OCI-LY7 (cell line): ENCODE measurements around the gene DEPDC1B. TPM values are rescaled to one million over a fixed set of nuclear protein-coding genes. Genes with fewer than 3 reads are reported as not detected.

Experiments
- Bru-seq: library from RNA; stranded (reverse); fragments of 400-500 nt; gene quantifications from one replicate; lab custom pipeline; 2021; lab: Mats Ljungman, UMichigan
- BruChase-seq, 2 experiments: library from RNA; stranded (reverse); fragments of 400-500 nt; gene quantifications; one replicate each; lab custom pipeline; 2021; lab: Mats Ljungman, UMichigan
- BruUV-seq: library from RNA; stranded (reverse); fragments of 400-500 nt; replicated peaks from 2 replicates; lab custom pipeline; 2021; lab: Mats Ljungman, UMichigan
- CTCF ChIA-PET: fragments of 300-600 bp; sonication (Branson Sonifier 250); formaldehyde crosslinking; loops from one replicate; lab custom pipeline; 2022; ENCODE audit warnings: antibody characterized with exemption; ENCODE audit not compliant: unreplicated experiment; lab: Charles Lee
- POLR2A ChIA-PET: fragments of 300-600 bp; sonication (Branson Sonifier 250); formaldehyde crosslinking; loops from one replicate; lab custom pipeline; 2022; ENCODE audit warnings: antibody characterized with exemption; lab: Charles Lee
- DNase-seq: peaks from one replicate; pipeline ENCODE4 v3.0.0-alpha.2; 2015; ENCODE audit warnings: low spot score
- H2AFZ ChIP-seq: fragments of 200-600 bp; sonication (generic), shearing (Covaris generic); 2 replicates; pipeline ENCODE4 v1.6.1; 2014; ENCODE audit warnings: mild to moderate bottlenecking, antibody characterized with exemption, low read length, moderate library complexity
- H3K27ac ChIP-seq: fragments of 200-600 bp; sonication (generic); 2 replicates; pipeline ENCODE4 v1.5.1; 2014; ENCODE audit warnings: mixed run types, low read depth, mild to moderate bottlenecking, moderate library complexity, low read length, inconsistent platforms; ENCODE audit not compliant: poor library complexity, severe bottlenecking
- H3K36me3 ChIP-seq: fragments of 200-600 bp; sonication (generic); 2 replicates; pipeline ENCODE4 v1.6.1; 2014; ENCODE audit warnings: mild to moderate bottlenecking, antibody characterized with exemption, low read length, moderate library complexity, mixed read lengths; ENCODE audit not compliant: insufficient read depth
- H3K4me1 ChIP-seq: fragments of 200-600 bp; sonication (generic); 2 replicates; pipeline ENCODE4 v1.5.1; 2014; ENCODE audit warnings: mild to moderate bottlenecking, low read length; ENCODE audit not compliant: insufficient read depth, poor library complexity, severe bottlenecking
- H3K4me2 ChIP-seq: fragments of 200-600 bp; sonication (generic); 2 replicates; pipeline ENCODE4 v1.6.1; 2014; ENCODE audit warnings: mild to moderate bottlenecking, low read length
- H3K4me3 ChIP-seq: fragments of 200-600 bp; sonication (generic); 2 replicates; pipeline ENCODE4 v1.5.1; 2014; ENCODE audit warnings: mild to moderate bottlenecking, low read depth, low read length; ENCODE audit not compliant: poor library complexity, severe bottlenecking
- H3K79me2 ChIP-seq: fragments of 200-600 bp; sonication (generic); 2 replicates; pipeline ENCODE4 v1.6.1; 2016; ENCODE audit warnings: low read depth, mild to moderate bottlenecking, low read length, moderate library complexity, mixed read lengths; ENCODE audit not compliant: insufficient read depth
- H3K9me2 ChIP-seq: fragments of 200-600 bp; sonication (generic); 2 replicates; pipeline ENCODE4 v1.6.1; 2016; ENCODE audit warnings: mild to moderate bottlenecking, low read length, mixed read lengths; ENCODE audit not compliant: insufficient read depth
- H3K9me3 ChIP-seq: fragments of 200-600 bp; sonication (generic); 2 replicates; pipeline ENCODE4 v1.6.1; 2014; ENCODE audit warnings: mild to moderate bottlenecking, mixed run types, low read length, mixed read lengths
- H4K20me1 ChIP-seq: fragments of 200-600 bp; sonication (generic); 2 replicates; pipeline ENCODE4 v1.6.1; 2014; ENCODE audit warnings: mild to moderate bottlenecking, antibody characterized with exemption, low read length, moderate library complexity, mixed read lengths; ENCODE audit not compliant: insufficient read depth
- EZH2phosphoT487 ChIP-seq: fragments of 200-600 bp; sonication (generic); IDR thresholded peaks from 2 replicates; pipeline ENCODE4 v1.6.1; 2018; ENCODE audit warnings: low read depth, borderline replicate concordance, mild to moderate bottlenecking, mixed run types, antibody characterized with exemption, low read length, moderate library complexity, mixed read lengths
- intact Hi-C: fragments of 100-400 bp; cut with micrococcal nuclease; formaldehyde crosslinking; loops from one replicate; pipeline ENCODE4 v1.10.0; 2022; ENCODE audit not compliant: unreplicated experiment
- long read RNA-seq: library from polyadenylated mRNA; stranded (forward); transcript quantifications from one replicate; pipeline ENCODE4 v2.0.0, GENCODE V29; 2022
- total RNA-seq, 2 experiments: library from RNA; depleted of rRNA in 1 of 2; stranded (reverse); fragments of >200 nt in 1 of 2; shearing (Covaris generic) in 1 of 2; gene quantifications; 2 replicates each; pipeline ENCODE4 v1.2.3, GENCODE V29; 2014 to 2022
- TF ChIP-seq, protein P1 (sequence below): fragments of 200-600 bp; sonication (generic); conservative IDR thresholded peaks from 2 replicates; pipeline ENCODE4 v1.5.1; 2014; ENCODE audit warnings: mild to moderate bottlenecking, antibody characterized with exemption, low read length, moderate library complexity, mixed read lengths

DEPDC1B gene, protein sequence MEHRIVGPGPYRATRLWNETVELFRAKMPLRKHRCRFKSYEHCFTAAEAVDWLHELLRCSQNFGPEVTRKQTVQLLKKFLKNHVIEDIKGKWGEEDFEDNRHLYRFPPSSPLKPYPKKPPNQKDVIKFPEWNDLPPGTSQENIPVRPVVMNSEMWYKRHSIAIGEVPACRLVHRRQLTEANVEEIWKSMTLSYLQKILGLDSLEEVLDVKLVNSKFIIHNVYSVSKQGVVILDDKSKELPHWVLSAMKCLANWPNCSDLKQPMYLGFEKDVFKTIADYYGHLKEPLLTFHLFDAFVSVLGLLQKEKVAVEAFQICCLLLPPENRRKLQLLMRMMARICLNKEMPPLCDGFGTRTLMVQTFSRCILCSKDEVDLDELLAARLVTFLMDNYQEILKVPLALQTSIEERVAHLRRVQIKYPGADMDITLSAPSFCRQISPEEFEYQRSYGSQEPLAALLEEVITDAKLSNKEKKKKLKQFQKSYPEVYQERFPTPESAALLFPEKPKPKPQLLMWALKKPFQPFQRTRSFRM
- total RNA-seq (2014; rRNA removed; shearing (Covaris generic)) = 43.7 and 46.9 TPM in 2 replicates
- 47.6 and 51.9 TPM in 2 replicates for total RNA-seq (2022)
- Bru-seq, nascent RNA = percentile 87 among the genes with signal in this experiment
- BruChase-seq, experiment 1, labeled RNA remaining after a 6-hour chase = percentile 77 among the genes with signal in this experiment
- percentile 77 among the genes with signal in this experiment for BruChase-seq, experiment 2, labeled RNA remaining after a 2-hour chase
- long read RNA-seq, transcript DEPDC1B-202 (10 exons, 1,569 nt) = minor isoform, 6 of 118 reads
- long read RNA-seq, transcript DEPDC1B-201 (11 exons, 2,499 nt) = major isoform, 83 of 118 reads
- long read RNA-seq, partial matches to known transcripts = 8 of 118 reads
- long read RNA-seq, other reads (novel, unspliced or antisense) = 21 of 118 reads

DNA sequence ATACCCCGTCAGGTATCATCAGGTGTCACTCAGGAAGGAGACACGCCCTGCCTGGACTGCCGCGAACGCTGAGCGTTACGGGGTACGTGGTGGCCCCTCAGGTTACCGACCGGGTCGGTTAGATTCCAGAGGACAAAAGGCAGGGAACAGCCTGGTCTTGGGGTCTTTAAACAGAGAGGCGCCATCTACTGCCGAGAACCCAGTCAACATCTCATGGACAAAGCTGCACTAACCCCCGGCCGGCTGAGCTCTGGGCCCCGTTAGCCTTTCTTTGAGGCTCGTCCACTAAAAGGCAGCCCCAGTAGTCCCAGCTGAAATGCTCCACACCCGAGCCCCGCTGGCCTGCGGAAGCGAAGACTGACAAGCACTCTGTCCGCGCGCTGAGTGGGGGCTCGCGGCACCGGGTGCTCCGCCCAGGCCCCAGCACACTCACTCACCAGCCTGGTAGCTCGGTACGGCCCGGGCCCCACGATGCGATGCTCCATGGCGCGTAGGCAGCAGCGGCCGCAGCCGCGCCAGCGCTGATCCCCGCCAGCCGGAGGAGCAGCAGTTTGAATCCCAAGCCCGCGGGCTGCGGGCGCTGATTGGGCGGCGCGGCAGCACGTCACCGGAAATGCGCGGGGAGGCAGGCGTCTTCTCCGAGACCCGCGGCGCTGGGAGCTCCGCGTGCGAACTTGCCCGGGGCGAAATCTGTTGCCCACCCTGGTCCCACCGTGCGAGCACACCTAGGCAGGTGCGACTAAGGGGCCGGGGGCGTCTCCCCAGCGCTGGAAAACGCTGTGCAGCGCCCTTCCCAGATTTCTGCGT lies at the start of gene DEPDC1B:
Gene DEPDC1B, minus strand, starts transcription at position 558 of the 807 bp plus-strand sequence. Its CDS starts 73 bp downstream, at position 485.
- no TSS peak for BruUV-seq
- H4K20me1 ChIP-seq = no peaks in the 10 kb centered on the region

GRCh38 chr5:60744682-60745081 lies 44.7 kb upstream of the DEPDC1B start:
- Histone ChIP-seq H3K4me2 (no peak overlapping the region), H3K4me1 (no peaks in the 10 kb centered on the region), H3K36me3 (no peaks in the 10 kb centered on the region), H4K20me1 (no peaks in the 10 kb centered on the region), H3K4me3 (no peak overlapping the region), H3K27ac (no peak overlapping the region), H3K9me2 (no peaks in the 10 kb centered on the region), H3K9me3 (no peaks in the 10 kb centered on the region), H2AFZ (no peak overlapping the region), H3K79me2 (no peaks in the 10 kb centered on the region)
- intact Hi-C loops = no loop called here
- ChIA-PET CTCF (no interaction called here), POLR2A (no interaction called here)
- BruUV-seq = no TSS peak
- DNase-seq = no peak
- TF ChIP-seq, protein P1, sequence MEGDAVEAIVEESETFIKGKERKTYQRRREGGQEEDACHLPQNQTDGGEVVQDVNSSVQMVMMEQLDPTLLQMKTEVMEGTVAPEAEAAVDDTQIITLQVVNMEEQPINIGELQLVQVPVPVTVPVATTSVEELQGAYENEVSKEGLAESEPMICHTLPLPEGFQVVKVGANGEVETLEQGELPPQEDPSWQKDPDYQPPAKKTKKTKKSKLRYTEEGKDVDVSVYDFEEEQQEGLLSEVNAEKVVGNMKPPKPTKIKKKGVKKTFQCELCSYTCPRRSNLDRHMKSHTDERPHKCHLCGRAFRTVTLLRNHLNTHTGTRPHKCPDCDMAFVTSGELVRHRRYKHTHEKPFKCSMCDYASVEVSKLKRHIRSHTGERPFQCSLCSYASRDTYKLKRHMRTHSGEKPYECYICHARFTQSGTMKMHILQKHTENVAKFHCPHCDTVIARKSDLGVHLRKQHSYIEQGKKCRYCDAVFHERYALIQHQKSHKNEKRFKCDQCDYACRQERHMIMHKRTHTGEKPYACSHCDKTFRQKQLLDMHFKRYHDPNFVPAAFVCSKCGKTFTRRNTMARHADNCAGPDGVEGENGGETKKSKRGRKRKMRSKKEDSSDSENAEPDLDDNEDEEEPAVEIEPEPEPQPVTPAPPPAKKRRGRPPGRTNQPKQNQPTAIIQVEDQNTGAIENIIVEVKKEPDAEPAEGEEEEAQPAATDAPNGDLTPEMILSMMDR = no peak
- TF ChIP-seq EZH2phosphoT487 = no peak

More for the DNA sequence above, at the start of gene DEPDC1B:
- peak within 1 kb of the TSS; percentile 83 for H3K27ac ChIP-seq
- peak within 1 kb of the TSS; percentile 90 for H3K4me3 ChIP-seq
- peak; percentile 92 for DNase-seq
- peak within 1 kb of the TSS; percentile 94 for H3K4me2 ChIP-seq
- peak within 1 kb of the TSS; percentile 97 for H2AFZ ChIP-seq
- peaks cover 9% of the 10 kb centered on the region for H3K36me3 ChIP-seq
- peaks cover 26% of the 10 kb centered on the region for H3K4me1 ChIP-seq
- H3K9me3 ChIP-seq = peaks cover 6% of the 10 kb centered on the region; the same call in 1 of the 2 replicates
- TF ChIP-seq EZH2phosphoT487 = no peak
- TF ChIP-seq, protein P1 = peak; percentile 72
- CTCF ChIA-PET = interaction anchor here (0.6 to 1.8 kb wide), 4 partner anchors 11 to 1151 kb away, joined by 3 to 7 read pairs (median 5); no protein-coding TSS in a partner anchor
- no peaks in the 10 kb centered on the region for H3K9me2 ChIP-seq
- POLR2A ChIA-PET = interaction anchor here (0.5 to 2.4 kb wide), 16 partner anchors 10 to 262 kb away, joined by 3 to 36 read pairs (median 3); partner anchors contain the start of genes ERCC8 and NDUFAF2
- peaks cover 47% of the 10 kb centered on the region for H3K79me2 ChIP-seq
- intact Hi-C loops = loop anchor here (5.0 kb wide), 1 partner anchor 247 kb away; the partner anchor contains the start of genes ERCC8 and NDUFAF2
